Muscle layer of duodenum (tissue), 2 donors: ENCODE results near the gene EXOC4.

Experiments used
- H3K27ac ChIP-seq: one replicate; pipeline ENCODE4 v1.7.0; 2013; ENCODE audit warnings: mild to moderate bottlenecking, low read length
- H3K27me3 ChIP-seq: one replicate; pipeline ENCODE4 v1.7.0; 2013; ENCODE audit warnings: low read depth, mild to moderate bottlenecking, control low read depth, low read length
- H3K36me3 ChIP-seq, 2 donors: one replicate each; pipeline ENCODE4 v1.7.0; 2013; ENCODE audit warnings: low read length in 2 of 2, control low read depth in 1 of 2, mild to moderate bottlenecking in 1 of 2; ENCODE audit not compliant: insufficient read depth in 2 of 2, control insufficient read depth in 1 of 2
- H3K4me1 ChIP-seq, 2 donors: one replicate each; pipeline ENCODE4 v1.7.0; 2013; ENCODE audit warnings: low read length in 2 of 2, mild to moderate bottlenecking in 2 of 2, control low read depth in 1 of 2, moderate library complexity in 1 of 2; ENCODE audit not compliant: insufficient read depth in 2 of 2, control insufficient read depth in 1 of 2
- H3K4me3 ChIP-seq, 2 donors: one replicate each; pipeline ENCODE4 v1.7.0; 2013; ENCODE audit warnings: low read length in 2 of 2, low read depth in 1 of 2, mild to moderate bottlenecking in 1 of 2
- H3K9me3 ChIP-seq, 2 donors: one replicate each; pipeline ENCODE4 v1.7.0; 2013; ENCODE audit warnings: low read length in 2 of 2, control low read depth in 1 of 2, mild to moderate bottlenecking in 1 of 2; ENCODE audit not compliant: control insufficient read depth in 1 of 2
- donor health status: healthy.

The EXOC4 gene

DNA sequence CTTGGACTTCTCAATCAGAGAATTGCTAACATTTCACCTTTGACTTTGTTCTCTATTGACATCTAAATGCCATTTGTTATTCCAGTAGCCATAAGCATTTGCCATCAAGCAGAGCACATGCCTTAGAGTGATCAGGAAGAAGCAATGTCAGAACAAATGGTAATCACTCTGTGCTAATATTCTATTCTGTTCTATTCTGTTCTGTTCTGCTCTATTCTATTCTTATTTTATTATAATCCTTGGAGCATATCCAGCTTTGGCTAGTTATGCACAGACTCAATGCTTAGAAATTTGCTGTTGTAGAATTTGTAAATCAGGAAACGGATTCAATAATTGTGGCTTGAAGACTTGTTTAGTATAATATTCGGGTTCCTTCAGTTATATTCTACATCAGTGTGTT lies 175.4 kb downstream of the EXOC4 start:
- no peak overlapping the region for H3K4me3 ChIP-seq
- H3K4me1 ChIP-seq, result no peaks in the 10 kb centered on the region
- H3K9me3 ChIP-seq, result no peaks in the 10 kb centered on the region
- H3K36me3 ChIP-seq, result peaks cover 0 to 7% of the 10 kb centered on the region in 2 donors
- H3K27ac ChIP-seq, result no peak overlapping the region
- no peaks in the 10 kb centered on the region for H3K27me3 ChIP-seq

GRCh38 chr7:133428876-133429275 lies 176.0 kb downstream of the EXOC4 start:
- Histone ChIP-seq H3K27me3 (no peaks in the 10 kb centered on the region), H3K4me3 (no peak overlapping the region), H3K27ac (no peak overlapping the region), H3K36me3 (peaks cover 0 to 7% of the 10 kb centered on the region in 2 donors), H3K9me3 (no peaks in the 10 kb centered on the region), H3K4me1 (no peaks in the 10 kb centered on the region)

GRCh38 chr7:133429371-133429770 lies 176.5 kb downstream of the EXOC4 start:
- Histone ChIP-seq H3K27ac (no peak overlapping the region), H3K36me3 (peaks cover 0 to 4% of the 10 kb centered on the region in 2 donors), H3K27me3 (no peaks in the 10 kb centered on the region), H3K4me1 (peaks cover 0 to 1% of the 10 kb centered on the region in 2 donors), H3K4me3 (no peak overlapping the region), H3K9me3 (no peaks in the 10 kb centered on the region)

DNA sequence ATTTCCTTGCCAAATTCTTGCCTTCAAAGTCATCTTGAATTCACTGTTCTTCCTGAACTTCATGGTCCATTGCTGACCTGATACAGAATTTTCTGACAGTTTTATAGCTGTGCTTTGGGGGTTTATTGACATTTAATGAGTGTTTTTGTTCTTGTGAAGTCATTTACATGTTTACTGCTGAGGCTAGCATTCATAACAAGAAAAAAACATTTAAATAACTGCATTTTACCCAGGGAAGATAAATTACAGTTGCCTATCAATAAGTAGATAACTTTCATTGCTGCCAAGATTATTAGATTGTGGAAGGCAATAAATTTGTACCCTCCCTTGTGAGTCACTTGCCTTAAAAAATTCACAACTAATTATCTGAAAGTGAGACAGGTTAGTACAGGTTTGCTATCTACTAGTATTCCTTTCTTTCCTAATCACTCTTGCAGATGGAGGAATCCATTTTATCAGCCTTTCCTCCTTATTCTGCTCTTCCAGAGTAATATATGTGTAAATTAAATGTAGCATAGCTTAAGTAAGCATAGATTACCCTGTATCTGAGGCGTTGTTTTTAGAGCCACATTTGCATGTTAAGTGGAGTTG lies 178.4 kb downstream of the EXOC4 start:
- Histone ChIP-seq H3K27me3 (no peaks in the 10 kb centered on the region), H3K27ac (no peak overlapping the region), H3K4me3 (no peak overlapping the region), H3K4me1 (peaks cover 0 to 4% of the 10 kb centered on the region in 2 donors), H3K9me3 (no peaks in the 10 kb centered on the region), H3K36me3 (no peaks in the 10 kb centered on the region)

- Histone ChIP-seq H3K27ac (no peak overlapping the region), H3K9me3 (no peaks in the 10 kb centered on the region), H3K36me3 (no peaks in the 10 kb centered on the region), H3K4me1 (peaks cover 0 to 4% of the 10 kb centered on the region in 2 donors), H3K27me3 (no peaks in the 10 kb centered on the region), H3K4me3 (no peak overlapping the region)
These were observed 180.4 kb downstream of the EXOC4 start for GRCh38 chr7:133433165-133433812.

DNA sequence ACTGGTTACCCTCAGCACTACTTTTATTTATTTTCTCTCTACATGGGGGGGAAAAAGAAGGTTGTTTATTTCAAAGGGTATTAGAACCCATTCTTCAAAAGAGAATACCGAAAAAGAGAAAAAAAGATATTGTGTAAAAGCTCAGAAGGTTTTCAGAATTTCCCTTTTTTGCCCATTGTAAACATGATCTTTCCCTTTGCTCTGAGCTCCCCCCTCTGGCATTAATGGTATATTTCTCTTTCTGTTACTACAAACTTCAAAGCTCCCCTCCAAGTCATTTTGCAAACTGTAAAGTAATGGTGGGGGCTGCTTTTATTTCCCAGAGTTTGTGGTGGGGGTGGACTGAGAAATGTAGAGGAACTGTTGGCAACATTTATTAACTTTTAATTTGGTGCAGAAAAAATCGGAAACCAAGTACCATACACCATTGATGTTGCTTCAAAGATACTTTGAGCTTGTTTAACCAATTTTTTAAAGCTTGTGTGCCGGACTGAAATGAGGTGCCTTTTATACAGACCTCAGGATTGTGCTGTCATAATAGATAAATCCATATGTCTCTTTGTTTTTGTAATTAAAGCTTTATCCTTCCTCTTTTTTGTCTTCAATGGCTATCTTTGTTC lies 181.5 kb downstream of the EXOC4 start:
- H3K36me3 ChIP-seq, result no peaks in the 10 kb centered on the region
- H3K4me1 ChIP-seq, result peaks cover 0 to 4% of the 10 kb centered on the region in 2 donors
- no peak overlapping the region for H3K4me3 ChIP-seq
- H3K27me3 ChIP-seq, result no peaks in the 10 kb centered on the region
- H3K27ac ChIP-seq, result no peak overlapping the region
- no peaks in the 10 kb centered on the region for H3K9me3 ChIP-seq

DNA sequence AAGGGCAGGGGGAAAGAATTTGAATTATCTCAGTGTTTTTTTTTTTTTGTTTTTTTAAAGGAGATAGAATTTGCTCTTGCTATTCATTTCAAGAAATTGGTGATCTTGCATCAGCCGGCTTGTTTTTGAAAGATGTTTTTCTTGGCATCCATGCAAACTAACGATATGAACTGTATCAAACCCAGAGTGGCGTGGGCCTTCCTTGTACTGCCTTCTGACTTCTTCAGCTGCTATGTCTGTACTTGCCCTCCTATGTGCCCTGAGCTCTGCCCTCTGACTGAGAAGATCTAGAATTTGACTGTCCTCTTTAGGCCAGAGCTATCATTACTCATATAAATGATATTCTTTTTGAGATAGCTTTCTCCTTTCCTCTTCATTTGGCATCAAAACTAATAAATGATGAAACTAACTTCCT lies 183.1 kb downstream of the EXOC4 start:
- H3K36me3 ChIP-seq, result no peaks in the 10 kb centered on the region
- H3K27ac ChIP-seq, result no peak overlapping the region
- H3K9me3 ChIP-seq, result no peaks in the 10 kb centered on the region
- no peak overlapping the region for H3K4me3 ChIP-seq
- peaks cover 0 to 4% of the 10 kb centered on the region in 2 donors for H3K4me1 ChIP-seq
- no peaks in the 10 kb centered on the region for H3K27me3 ChIP-seq

- no peak overlapping the region for H3K27ac ChIP-seq
- no peaks in the 10 kb centered on the region for H3K9me3 ChIP-seq
- H3K4me3 ChIP-seq, result no peak overlapping the region
- H3K27me3 ChIP-seq, result no peaks in the 10 kb centered on the region
- peaks cover 0 to 4% of the 10 kb centered on the region in 2 donors for H3K4me1 ChIP-seq
- H3K36me3 ChIP-seq, result no peaks in the 10 kb centered on the region
These were observed 184.7 kb downstream of the EXOC4 start for GRCh38 chr7:133437544-133437943.

GRCh38 chr7:133442818-133443217 lies 189.9 kb downstream of the EXOC4 start:
- Histone ChIP-seq H3K36me3 (no peaks in the 10 kb centered on the region), H3K4me1 (no peaks in the 10 kb centered on the region), H3K9me3 (no peaks in the 10 kb centered on the region), H3K27ac (no peak overlapping the region), H3K27me3 (no peaks in the 10 kb centered on the region), H3K4me3 (no peak overlapping the region)

DNA sequence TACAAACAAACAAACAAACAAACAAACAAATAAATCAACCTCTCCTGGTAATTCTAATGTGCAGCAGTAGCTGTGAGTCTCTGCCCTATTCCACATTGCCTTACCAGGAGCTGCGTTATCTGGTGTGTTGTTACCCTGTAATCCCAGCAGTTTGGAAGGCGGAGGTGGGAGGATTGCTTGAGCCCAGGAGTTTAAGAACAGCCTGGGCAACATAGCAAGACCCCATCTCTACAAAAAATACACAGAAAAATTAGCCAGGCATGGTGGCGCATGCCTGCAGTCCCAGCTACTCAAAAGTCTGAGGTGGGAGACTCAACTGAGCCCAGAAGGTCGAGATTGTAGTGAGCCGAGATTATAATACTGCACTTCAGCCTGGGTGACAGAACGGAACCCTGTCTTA lies 192.7 kb downstream of the EXOC4 start:
- no peak overlapping the region for H3K4me3 ChIP-seq
- H3K27me3 ChIP-seq, result no peaks in the 10 kb centered on the region
- H3K9me3 ChIP-seq, result no peaks in the 10 kb centered on the region
- no peaks in the 10 kb centered on the region for H3K4me1 ChIP-seq
- no peaks in the 10 kb centered on the region for H3K36me3 ChIP-seq
- no peak overlapping the region for H3K27ac ChIP-seq

DNA sequence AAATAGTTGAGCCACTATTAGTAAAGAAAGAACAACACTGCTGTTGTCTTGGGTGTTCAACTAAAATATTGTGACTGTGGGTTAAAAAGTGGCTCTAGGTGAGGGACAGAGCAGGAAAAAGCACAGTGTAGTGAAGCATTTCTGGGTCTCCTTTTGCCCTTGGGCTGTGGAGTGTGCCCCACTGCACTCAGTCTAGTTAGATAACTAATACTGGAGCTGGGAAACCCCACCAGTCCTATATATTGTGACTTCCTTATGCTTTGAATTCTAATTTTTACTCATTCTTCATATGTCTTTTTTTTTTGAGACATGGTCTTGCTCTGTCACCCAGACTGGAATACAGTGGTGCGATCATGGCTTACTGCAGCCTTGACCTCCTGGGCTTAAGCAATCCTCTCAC lies 195.1 kb downstream of the EXOC4 start:
- H3K36me3 ChIP-seq, result no peaks in the 10 kb centered on the region
- no peak overlapping the region for H3K27ac ChIP-seq
- no peaks in the 10 kb centered on the region for H3K27me3 ChIP-seq
- H3K4me3 ChIP-seq, result no peak overlapping the region
- no peaks in the 10 kb centered on the region for H3K9me3 ChIP-seq
- H3K4me1 ChIP-seq, result no peaks in the 10 kb centered on the region
